GM06990 (cell line): ENCODE results near the gene ELAPOR2.
"Not testable (repeated sequence)": the region's sequence is repeated elsewhere in the genome, so short reads cannot be mapped to it uniquely, and the experiment has no call there.

ENCODE experiments used
- DNase-seq: peaks from one replicate; pipeline ENCODE4 v3.0.0-alpha.2; 2011; ENCODE audit not compliant: insufficient read length; ENCODE audit errors: extremely low read depth
- H3K27me3 ChIP-seq: replicated peaks from 2 replicates; pipeline ENCODE4 v1.6.0; 2011; ENCODE audit warnings: low read length; ENCODE audit not compliant: control insufficient read depth, insufficient read depth
- H3K36me3 ChIP-seq: 2 replicates; pipeline ENCODE4 v1.5.1; 2011; ENCODE audit warnings: low read length; ENCODE audit not compliant: control insufficient read depth, insufficient read depth
- H3K4me3 ChIP-seq: replicated peaks from 2 replicates; pipeline ENCODE4 v1.5.1; 2011; ENCODE audit warnings: low read depth, mild to moderate bottlenecking, control low read depth, low read length
- TF ChIP-seq, protein P1 (sequence below): IDR thresholded peaks from 2 replicates; pipeline ENCODE4 v1.5.1; 2011; ENCODE audit warnings: low read length, control low read depth, mild to moderate bottlenecking, inconsistent platforms; ENCODE audit not compliant: insufficient read depth, poor library complexity, severe bottlenecking

ELAPOR2 gene

DNA sequence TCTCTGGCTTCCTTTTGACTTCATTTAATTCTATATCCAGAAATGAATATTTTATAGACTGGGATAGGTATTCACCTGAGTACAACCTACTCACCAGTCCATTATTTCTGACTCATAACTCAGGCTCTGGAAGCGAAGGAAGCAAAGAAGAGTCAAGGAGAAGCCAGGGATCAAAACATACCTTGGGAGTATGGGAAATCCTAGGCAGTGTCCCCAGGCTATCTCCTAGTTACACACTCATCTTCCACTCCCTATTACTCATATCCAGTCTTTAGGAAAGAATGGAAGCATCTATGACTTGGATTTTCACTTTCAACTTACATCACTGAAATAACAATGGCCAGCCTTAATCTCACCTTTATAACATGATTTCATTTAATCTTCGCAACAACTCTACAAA, 40.9 kb upstream of the ELAPOR2 start:
- TF ChIP-seq, protein P1, sequence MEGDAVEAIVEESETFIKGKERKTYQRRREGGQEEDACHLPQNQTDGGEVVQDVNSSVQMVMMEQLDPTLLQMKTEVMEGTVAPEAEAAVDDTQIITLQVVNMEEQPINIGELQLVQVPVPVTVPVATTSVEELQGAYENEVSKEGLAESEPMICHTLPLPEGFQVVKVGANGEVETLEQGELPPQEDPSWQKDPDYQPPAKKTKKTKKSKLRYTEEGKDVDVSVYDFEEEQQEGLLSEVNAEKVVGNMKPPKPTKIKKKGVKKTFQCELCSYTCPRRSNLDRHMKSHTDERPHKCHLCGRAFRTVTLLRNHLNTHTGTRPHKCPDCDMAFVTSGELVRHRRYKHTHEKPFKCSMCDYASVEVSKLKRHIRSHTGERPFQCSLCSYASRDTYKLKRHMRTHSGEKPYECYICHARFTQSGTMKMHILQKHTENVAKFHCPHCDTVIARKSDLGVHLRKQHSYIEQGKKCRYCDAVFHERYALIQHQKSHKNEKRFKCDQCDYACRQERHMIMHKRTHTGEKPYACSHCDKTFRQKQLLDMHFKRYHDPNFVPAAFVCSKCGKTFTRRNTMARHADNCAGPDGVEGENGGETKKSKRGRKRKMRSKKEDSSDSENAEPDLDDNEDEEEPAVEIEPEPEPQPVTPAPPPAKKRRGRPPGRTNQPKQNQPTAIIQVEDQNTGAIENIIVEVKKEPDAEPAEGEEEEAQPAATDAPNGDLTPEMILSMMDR: no peak
- no peak for DNase-seq

GRCh38 chr7:87097375-87097774, 37.9 kb upstream of the ELAPOR2 start:
- not testable (repeated sequence) for DNase-seq, H3K27me3 ChIP-seq, H3K4me3 ChIP-seq, H3K36me3 ChIP-seq

More for the DNA sequence above, 40.9 kb upstream of the ELAPOR2 start:
- Histone ChIP-seq H3K27me3 (no peaks in the 10 kb centered on the region), H3K4me3 (no peak overlapping the region), H3K36me3 (no peaks in the 10 kb centered on the region)

GRCh38 chr7:87094322-87094721, 34.9 kb upstream of the ELAPOR2 start:
- DNase-seq: no peak
- TF ChIP-seq, protein P1: no peak
- no peak overlapping the region for H3K4me3 ChIP-seq
- no peaks in the 10 kb centered on the region for H3K36me3 ChIP-seq
- H3K27me3 ChIP-seq: no peaks in the 10 kb centered on the region

DNA sequence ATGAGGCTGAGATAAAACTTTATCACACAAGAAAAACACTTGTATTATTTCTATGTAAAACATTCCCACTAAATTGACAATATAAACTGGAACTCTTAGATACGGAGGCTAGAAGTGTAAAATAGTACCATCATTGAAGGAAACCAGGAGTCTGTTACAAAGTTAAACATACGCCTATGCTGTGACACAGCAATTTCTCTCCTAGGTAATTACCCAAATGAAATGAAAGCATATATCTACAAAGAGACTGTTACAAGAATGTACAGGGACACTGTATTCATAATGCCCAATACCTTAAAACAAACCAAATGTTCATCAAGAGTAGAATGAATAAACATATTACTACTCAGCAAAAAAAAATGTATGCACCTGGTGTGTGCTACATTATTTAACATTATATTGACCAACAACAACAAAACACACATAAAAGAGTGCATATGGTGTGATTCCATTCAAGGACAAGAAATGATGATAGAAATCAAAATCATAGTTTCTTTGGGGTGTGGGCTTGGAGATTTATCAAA, 33.2 kb upstream of the ELAPOR2 start:
- no peaks in the 10 kb centered on the region for H3K36me3 ChIP-seq
- DNase-seq: no peak
- H3K27me3 ChIP-seq: no peaks in the 10 kb centered on the region
- no peak overlapping the region for H3K4me3 ChIP-seq
- TF ChIP-seq, protein P1: no peak

DNA sequence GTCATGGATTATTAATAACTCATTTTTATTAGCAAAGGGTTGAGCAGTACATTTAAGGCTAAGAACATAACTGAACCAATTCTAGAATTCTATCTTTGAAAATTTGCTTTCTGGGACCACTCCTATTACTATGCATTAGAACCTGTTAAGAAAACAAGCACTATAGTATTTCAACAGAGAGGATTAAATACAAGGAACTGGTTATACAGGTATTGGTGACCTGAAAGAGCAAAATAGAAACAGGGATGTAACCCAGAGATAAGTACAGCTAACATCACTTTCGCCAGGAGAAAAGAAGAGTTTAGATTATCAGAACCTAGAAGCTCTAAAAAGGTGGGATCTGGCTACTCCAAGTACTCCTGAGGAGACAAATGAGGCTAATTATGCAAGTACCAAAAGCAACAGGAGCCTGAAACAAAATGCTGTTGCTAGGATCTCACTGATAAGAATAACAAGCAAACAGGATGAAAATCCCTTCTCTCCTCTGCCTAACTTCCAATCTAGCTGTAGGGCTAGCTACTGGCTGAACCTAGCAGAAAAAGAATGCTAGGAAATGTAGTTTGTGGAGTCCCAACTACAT, 32.1 kb upstream of the ELAPOR2 start:
- Histone ChIP-seq H3K4me3 (no peak overlapping the region), H3K27me3 (no peaks in the 10 kb centered on the region), H3K36me3 (no peaks in the 10 kb centered on the region)
- TF ChIP-seq, protein P1: no peak
- DNase-seq: no peak

- no peaks in the 10 kb centered on the region for H3K36me3 ChIP-seq
- TF ChIP-seq, protein P1: no peak
- no peak overlapping the region for H3K4me3 ChIP-seq
- H3K27me3 ChIP-seq: no peaks in the 10 kb centered on the region
- DNase-seq: no peak
These were observed 24.5 kb upstream of the ELAPOR2 start for GRCh38 chr7:87083865-87084519.
